ENCODE data around the gene ERO1B. TPM values are rescaled to one million over a fixed set of nuclear protein-coding genes. Genes with fewer than 3 reads are reported as not detected.

ERO1B gene
- total RNA-seq, 6 donors from 2014 or later = 4.1 to 14.5 (median 6.8) TPM

GRCh38 chr1:236261033-236261432 lies 20.7 kb downstream of the ERO1B start:
- H3K9me3 ChIP-seq = peaks cover 11 to 27% (median 23%) of the 10 kb centered on the region in 4 donors
- DNase-seq (no peak), ATAC-seq (ENCODE audit: low FRiP score in 2 of 2) (no peak)
- no peaks in the 10 kb centered on the region for H3K27me3 ChIP-seq
- no peak overlapping the region for H3K27ac ChIP-seq
- no peak for TF ChIP-seq POLR2A (IDR thresholded peaks at IDR 0.05)
- no peak for TF ChIP-seq CTCF (IDR thresholded peaks at IDR 0.05)
- TF ChIP-seq POLR2AphosphoS5 (IDR thresholded peaks at IDR 0.05) = no peak
- no peak for TF ChIP-seq EP300 (IDR thresholded peaks at IDR 0.05)
- peaks cover 0 to 5% (median 0%) of the 10 kb centered on the region in 4 donors for H3K36me3 ChIP-seq
- WGBS, 2 donors = 88 to 93% methylated on average over 1 of the region's 1 CpG
- H3K4me3 ChIP-seq = no peak overlapping the region
- no peaks in the 10 kb centered on the region for H3K4me1 ChIP-seq

- DNase-seq = no peak
- TF ChIP-seq POLR2AphosphoS5 (IDR thresholded peaks at IDR 0.05) = no peak
- no peak for TF ChIP-seq CTCF (IDR thresholded peaks at IDR 0.05)
- no peak for TF ChIP-seq EP300 (IDR thresholded peaks at IDR 0.05)
- TF ChIP-seq POLR2A (IDR thresholded peaks at IDR 0.05) = no peak
- H3K27ac ChIP-seq = no peak overlapping the region
- peaks cover 11 to 27% (median 23%) of the 10 kb centered on the region in 4 donors for H3K9me3 ChIP-seq
- peaks cover 0 to 5% (median 0%) of the 10 kb centered on the region in 4 donors for H3K36me3 ChIP-seq
- no peaks in the 10 kb centered on the region for H3K4me1 ChIP-seq
- H3K27me3 ChIP-seq = no peaks in the 10 kb centered on the region
- no peak overlapping the region for H3K4me3 ChIP-seq
- no peak for ATAC-seq (ENCODE audit: low FRiP score in 2 of 2)
- WGBS, 2 donors = 79 to 89% methylated on average over 1 of the region's 1 CpG
These were observed 22.7 kb downstream of the ERO1B start for GRCh38 chr1:236259043-236259442.

GRCh38 chr1:236258114-236258622 lies 23.6 kb downstream of the ERO1B start:
- Histone ChIP-seq H3K4me3 (no peak overlapping the region), H3K27me3 (no peaks in the 10 kb centered on the region), H3K27ac (no peak overlapping the region), H3K36me3 (peaks cover 0 to 5% (median 0%) of the 10 kb centered on the region in 4 donors), H3K9me3 (peaks cover 11 to 27% (median 23%) of the 10 kb centered on the region in 4 donors), H3K4me1 (no peaks in the 10 kb centered on the region)
- no peak for TF ChIP-seq CTCF (IDR thresholded peaks at IDR 0.05)
- no peak for TF ChIP-seq POLR2A (IDR thresholded peaks at IDR 0.05)
- no peak for TF ChIP-seq EP300 (IDR thresholded peaks at IDR 0.05)
- no peak for TF ChIP-seq POLR2AphosphoS5 (IDR thresholded peaks at IDR 0.05)
- ATAC-seq (ENCODE audit: low FRiP score in 2 of 2) = no peak
- no peak for DNase-seq
- 78 to 98% methylated on average over 4 of the region's 4 CpGs for WGBS, 2 donors

GRCh38 chr1:236257216-236257615 lies 24.5 kb downstream of the ERO1B start:
- DNase-seq (no peak), ATAC-seq (ENCODE audit: low FRiP score in 2 of 2) (no peak)
- no peaks in the 10 kb centered on the region for H3K4me1 ChIP-seq
- H3K4me3 ChIP-seq = no peak overlapping the region
- H3K36me3 ChIP-seq = peaks cover 0 to 5% (median 0%) of the 10 kb centered on the region in 4 donors
- no peak overlapping the region for H3K27ac ChIP-seq
- no peaks in the 10 kb centered on the region for H3K27me3 ChIP-seq
- no peak for TF ChIP-seq POLR2A (IDR thresholded peaks at IDR 0.05)
- no peak for TF ChIP-seq POLR2AphosphoS5 (IDR thresholded peaks at IDR 0.05)
- no peak for TF ChIP-seq CTCF (IDR thresholded peaks at IDR 0.05)
- TF ChIP-seq EP300 (IDR thresholded peaks at IDR 0.05) = no peak
- H3K9me3 ChIP-seq = peaks cover 11 to 25% (median 22%) of the 10 kb centered on the region in 4 donors

All from upper lobe of left lung (tissue), 6 donors.